Activated CD4-positive, alpha-beta T cell treated with anti-CD3 and anti-CD28 coated beads, Interleukin-2, amount 10 ng/mL, durations not matched to agents 7 days and 5 days (primary cell): Measurements from ENCODE around the gene C9orf72. TPM values are rescaled to one million over a fixed set of nuclear protein-coding genes. Genes with fewer than 3 reads are reported as not detected.
"Not testable (repeated sequence)": the region's sequence is repeated elsewhere in the genome, so short reads cannot be mapped to it uniquely, and the experiment has no call there.

Source experiments
- CTCF ChIA-PET: fragments of 350-600 bp; sonication (Branson Sonifier 250); formaldehyde crosslinking; loops from one replicate; lab custom pipeline; 2021; ENCODE audit warnings: antibody characterized with exemption; lab: Charles Lee
- POLR2A ChIA-PET: fragments of 350-600 bp; sonication (Branson Sonifier 250); formaldehyde crosslinking; loops from one replicate; lab custom pipeline; 2021; ENCODE audit warnings: antibody characterized with exemption; lab: Charles Lee
- DNase-seq: peaks from one replicate; pipeline ENCODE4 v3.0.0-alpha.2; 2020
- H3K27ac Mint-ChIP-seq: one replicate; pipeline ENCODE4 v1.8.0; 2021; ENCODE audit warnings: mild to moderate bottlenecking, moderate library complexity, mixed read lengths
- H3K27me3 Mint-ChIP-seq: one replicate; pipeline ENCODE4 v1.8.0; 2021; ENCODE audit warnings: mixed read lengths
- H3K36me3 Mint-ChIP-seq: one replicate; pipeline ENCODE4 v1.8.0; 2021; ENCODE audit warnings: low read depth, mixed read lengths
- H3K4me1 Mint-ChIP-seq: one replicate; pipeline ENCODE4 v1.8.0; 2021; ENCODE audit warnings: mixed read lengths
- H3K4me3 Mint-ChIP-seq: one replicate; pipeline ENCODE4 v1.8.0; 2021; ENCODE audit warnings: mild to moderate bottlenecking, moderate library complexity, mixed read lengths
- H3K9me3 Mint-ChIP-seq: one replicate; pipeline ENCODE4 v1.8.0; 2021; ENCODE audit warnings: mixed read lengths
- total RNA-seq, 2 experiments: library from RNA; stranded (reverse); gene quantifications; one replicate each; pipeline ENCODE4 v1.2.3, GENCODE V29; 2021

Gene C9orf72
- total RNA-seq = 10 to 100 TPM; 12.9 to 13.3 TPM

- ChIA-PET CTCF (interaction anchor here (0.7 to 1.3 kb wide), 5 partner anchors 11 to 194 kb away, joined by 3 read pairs; no protein-coding TSS in a partner anchor), POLR2A (no interaction called here)
- peak within 1 kb of the TSS; percentile 100 for H3K27ac Mint-ChIP-seq
- H3K9me3 Mint-ChIP-seq = peaks cover 1% of the 10 kb centered on the region
- peak within 1 kb of the TSS; percentile 90 for H3K4me3 Mint-ChIP-seq
- H3K27me3 Mint-ChIP-seq = no peaks in the 10 kb centered on the region
- peaks cover 31% of the 10 kb centered on the region for H3K4me1 Mint-ChIP-seq
- peaks cover 2% of the 10 kb centered on the region for H3K36me3 Mint-ChIP-seq
- peak; percentile 83 for DNase-seq
Measured at GRCh38 chr9:27572918-27573633, at the start of gene C9orf72. C9orf72 (minus strand) TSS chr9:27573481; CDS start chr9:27567120, 6,361 bp downstream.

GRCh38 chr9:27622693-27623340, 49.5 kb upstream of the C9orf72 start:
- Mint-ChIP-seq H3K4me3 (no peak overlapping the region), H3K9me3 (no peaks in the 10 kb centered on the region), H3K4me1 (no peaks in the 10 kb centered on the region), H3K27me3 (no peaks in the 10 kb centered on the region), H3K36me3 (no peaks in the 10 kb centered on the region), H3K27ac (no peak overlapping the region)
- POLR2A ChIA-PET = interaction anchor here (0.5 kb wide), 1 partner anchor 769 kb away, joined by 3 read pairs; no protein-coding TSS in a partner anchor
- no peak for DNase-seq
- CTCF ChIA-PET = no interaction called here

- H3K4me1 Mint-ChIP-seq = no peaks in the 10 kb centered on the region
- CTCF ChIA-PET = no interaction called here
- H3K27ac Mint-ChIP-seq = no peak overlapping the region
- no peaks in the 10 kb centered on the region for H3K36me3 Mint-ChIP-seq
- no peak for DNase-seq
- H3K9me3 Mint-ChIP-seq = no peaks in the 10 kb centered on the region
- H3K27me3 Mint-ChIP-seq = peaks cover 5% of the 10 kb centered on the region
- H3K4me3 Mint-ChIP-seq = no peak overlapping the region
- POLR2A ChIA-PET = no interaction called here
Measured at GRCh38 chr9:27619743-27620142, 46.5 kb upstream of the C9orf72 start.

GRCh38 chr9:27618066-27618465, 44.8 kb upstream of the C9orf72 start:
- Mint-ChIP-seq H3K36me3 (no peaks in the 10 kb centered on the region), H3K9me3 (no peaks in the 10 kb centered on the region)

GRCh38 chr9:27614551-27614950, 41.3 kb upstream of the C9orf72 start:
- Mint-ChIP-seq H3K4me3 (no peak overlapping the region), H3K9me3 (no peaks in the 10 kb centered on the region), H3K27ac (no peak overlapping the region), H3K36me3 (no peaks in the 10 kb centered on the region), H3K27me3 (peaks cover 13% of the 10 kb centered on the region), H3K4me1 (no peaks in the 10 kb centered on the region)
- DNase-seq = no peak
- POLR2A ChIA-PET = no interaction called here
- CTCF ChIA-PET = no interaction called here

More at GRCh38 chr9:27618066-27618465, 44.8 kb upstream of the C9orf72 start:
- H3K27ac Mint-ChIP-seq = no peak overlapping the region
- CTCF ChIA-PET = no interaction called here
- H3K27me3 Mint-ChIP-seq = peaks cover 5% of the 10 kb centered on the region
- no peaks in the 10 kb centered on the region for H3K4me1 Mint-ChIP-seq
- no peak for DNase-seq
- no peak overlapping the region for H3K4me3 Mint-ChIP-seq
- POLR2A ChIA-PET = no interaction called here

GRCh38 chr9:27612036-27612435, 38.8 kb upstream of the C9orf72 start:
- H3K4me1 Mint-ChIP-seq, H3K36me3 Mint-ChIP-seq, H3K4me3 Mint-ChIP-seq, H3K9me3 Mint-ChIP-seq, H3K27ac Mint-ChIP-seq, CTCF ChIA-PET, POLR2A ChIA-PET, DNase-seq: not testable (repeated sequence)
- H3K27me3 Mint-ChIP-seq = peaks cover 11% of the 10 kb centered on the region

GRCh38 chr9:27610622-27611021, 37.3 kb upstream of the C9orf72 start:
- ChIA-PET CTCF (interaction anchor here (0.9 kb wide), 1 partner anchor 21 kb away, joined by 3 read pairs; no protein-coding TSS in a partner anchor), POLR2A (no interaction called here)
- DNase-seq = no peak
- H3K27ac Mint-ChIP-seq = no peak overlapping the region
- H3K27me3 Mint-ChIP-seq = peaks cover 9% of the 10 kb centered on the region
- H3K36me3 Mint-ChIP-seq = no peaks in the 10 kb centered on the region
- H3K9me3 Mint-ChIP-seq = no peaks in the 10 kb centered on the region
- no peak overlapping the region for H3K4me3 Mint-ChIP-seq
- no peaks in the 10 kb centered on the region for H3K4me1 Mint-ChIP-seq

- DNase-seq = no peak
- no peaks in the 10 kb centered on the region for H3K36me3 Mint-ChIP-seq
- peaks cover 3% of the 10 kb centered on the region for H3K27me3 Mint-ChIP-seq
- H3K9me3 Mint-ChIP-seq = no peaks in the 10 kb centered on the region
- POLR2A ChIA-PET = no interaction called here
- no peak overlapping the region for H3K27ac Mint-ChIP-seq
- H3K4me1 Mint-ChIP-seq = no peaks in the 10 kb centered on the region
- H3K4me3 Mint-ChIP-seq = no peak overlapping the region
- CTCF ChIA-PET = no interaction called here
Measured at GRCh38 chr9:27602954-27603353, 29.7 kb upstream of the C9orf72 start.

- CTCF ChIA-PET = no interaction called here
Measured at GRCh38 chr9:27602142-27602861, 29.0 kb upstream of the C9orf72 start.

GRCh38 chr9:27601396-27601795, 28.1 kb upstream of the C9orf72 start:
- Mint-ChIP-seq H3K9me3 (no peaks in the 10 kb centered on the region), H3K36me3 (no peaks in the 10 kb centered on the region), H3K27ac (no peak overlapping the region), H3K4me1 (no peaks in the 10 kb centered on the region), H3K27me3 (peaks cover 3% of the 10 kb centered on the region), H3K4me3 (no peak overlapping the region)
- POLR2A ChIA-PET = no interaction called here
- no peak for DNase-seq
- CTCF ChIA-PET = no interaction called here

More at GRCh38 chr9:27602142-27602861, 29.0 kb upstream of the C9orf72 start:
- H3K27ac Mint-ChIP-seq = no peak overlapping the region
- POLR2A ChIA-PET = no interaction called here
- H3K4me1 Mint-ChIP-seq = no peaks in the 10 kb centered on the region
- no peak for DNase-seq
- H3K9me3 Mint-ChIP-seq = no peaks in the 10 kb centered on the region
- H3K4me3 Mint-ChIP-seq = no peak overlapping the region
- peaks cover 3% of the 10 kb centered on the region for H3K27me3 Mint-ChIP-seq
- H3K36me3 Mint-ChIP-seq = no peaks in the 10 kb centered on the region

- Mint-ChIP-seq H3K4me3 (no peak overlapping the region), H3K9me3 (no peaks in the 10 kb centered on the region), H3K27me3 (peaks cover 3% of the 10 kb centered on the region), H3K4me1 (no peaks in the 10 kb centered on the region), H3K36me3 (no peaks in the 10 kb centered on the region), H3K27ac (no peak overlapping the region)
- DNase-seq = no peak
- CTCF ChIA-PET = no interaction called here
- POLR2A ChIA-PET = no interaction called here
Measured at GRCh38 chr9:27600256-27600655, 27.0 kb upstream of the C9orf72 start.

GRCh38 chr9:27599870-27600238, 26.6 kb upstream of the C9orf72 start:
- POLR2A ChIA-PET = no interaction called here
- no peaks in the 10 kb centered on the region for H3K4me1 Mint-ChIP-seq
- no peak overlapping the region for H3K27ac Mint-ChIP-seq
- H3K27me3 Mint-ChIP-seq = peaks cover 3% of the 10 kb centered on the region
- no peaks in the 10 kb centered on the region for H3K36me3 Mint-ChIP-seq
- H3K4me3 Mint-ChIP-seq = no peak overlapping the region
- CTCF ChIA-PET = no interaction called here
- no peak for DNase-seq
- H3K9me3 Mint-ChIP-seq = no peaks in the 10 kb centered on the region
